Esophagus muscularis mucosa (tissue), 4 donors: ENCODE data around the gene C1QTNF1.

Source experiments
- EP300 ChIP-seq: sonication (generic); formaldehyde crosslinking; IDR thresholded peaks from one replicate; pipeline ENCODE4 v1.6.1; 2017; ENCODE audit warnings: antibody characterized with exemption
- POLR2A ChIP-seq: fragments of 450-650 bp; IDR thresholded peaks from one replicate; pipeline ENCODE4 v1.6.1; 2017; ENCODE audit warnings: antibody characterized with exemption, moderate library complexity, mild to moderate bottlenecking, low read depth
- POLR2AphosphoS5 ChIP-seq, 2 donors: sonication (generic); formaldehyde crosslinking; IDR thresholded peaks; one replicate each; pipeline ENCODE4 v1.6.1; 2017; ENCODE audit warnings: antibody characterized with exemption in 2 of 2
- TF ChIP-seq, protein P1 (sequence below), 3 experiments: fragments of 200-600 bp in 2 of 3; fragments of 450-650 bp in 1 of 3; sonication (generic) in 2 of 3; IDR thresholded peaks; one replicate each; pipeline ENCODE4 v1.5.1; 2017 to 2019; ENCODE audit warnings: antibody characterized with exemption in 3 of 3, mild to moderate bottlenecking in 2 of 3, moderate library complexity in 1 of 3

DNA sequence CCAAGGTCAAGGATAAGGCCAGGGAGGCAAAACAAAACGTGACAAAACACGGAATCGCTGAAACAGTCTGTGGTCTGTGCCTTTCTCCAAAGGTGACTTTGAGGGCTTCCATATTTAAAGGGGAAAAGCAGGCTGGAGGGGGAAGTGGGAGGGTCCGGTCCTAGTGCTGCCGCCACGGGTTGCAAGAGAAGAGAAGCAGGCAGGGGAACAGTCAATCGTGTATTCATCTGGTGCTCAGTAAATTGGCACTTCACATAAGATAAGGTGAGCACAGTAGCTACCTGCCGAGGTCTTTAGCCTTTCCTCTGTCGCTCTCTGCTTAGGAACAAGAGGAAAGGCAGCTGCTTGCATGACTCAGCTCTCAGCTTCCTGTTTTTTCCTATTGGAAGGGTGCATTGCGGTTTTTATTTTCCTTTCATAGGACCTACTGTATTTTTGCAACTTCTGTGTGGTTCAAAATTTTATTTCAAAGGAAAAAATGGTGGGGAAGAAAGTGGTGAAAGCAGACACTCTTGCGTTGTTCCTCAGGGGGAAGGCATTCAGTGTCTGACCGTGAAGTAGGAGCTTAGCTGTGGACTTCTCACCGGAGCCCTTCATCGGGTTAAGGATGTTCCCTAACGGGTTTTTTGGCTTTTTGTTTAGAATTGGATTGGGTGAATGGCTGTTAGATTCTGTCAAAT, 37.2 kb upstream of the C1QTNF1 start:
- TF ChIP-seq, protein P1, sequence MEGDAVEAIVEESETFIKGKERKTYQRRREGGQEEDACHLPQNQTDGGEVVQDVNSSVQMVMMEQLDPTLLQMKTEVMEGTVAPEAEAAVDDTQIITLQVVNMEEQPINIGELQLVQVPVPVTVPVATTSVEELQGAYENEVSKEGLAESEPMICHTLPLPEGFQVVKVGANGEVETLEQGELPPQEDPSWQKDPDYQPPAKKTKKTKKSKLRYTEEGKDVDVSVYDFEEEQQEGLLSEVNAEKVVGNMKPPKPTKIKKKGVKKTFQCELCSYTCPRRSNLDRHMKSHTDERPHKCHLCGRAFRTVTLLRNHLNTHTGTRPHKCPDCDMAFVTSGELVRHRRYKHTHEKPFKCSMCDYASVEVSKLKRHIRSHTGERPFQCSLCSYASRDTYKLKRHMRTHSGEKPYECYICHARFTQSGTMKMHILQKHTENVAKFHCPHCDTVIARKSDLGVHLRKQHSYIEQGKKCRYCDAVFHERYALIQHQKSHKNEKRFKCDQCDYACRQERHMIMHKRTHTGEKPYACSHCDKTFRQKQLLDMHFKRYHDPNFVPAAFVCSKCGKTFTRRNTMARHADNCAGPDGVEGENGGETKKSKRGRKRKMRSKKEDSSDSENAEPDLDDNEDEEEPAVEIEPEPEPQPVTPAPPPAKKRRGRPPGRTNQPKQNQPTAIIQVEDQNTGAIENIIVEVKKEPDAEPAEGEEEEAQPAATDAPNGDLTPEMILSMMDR (IDR thresholded peaks at IDR 0.05) = no peak
- TF ChIP-seq POLR2AphosphoS5 (IDR thresholded peaks at IDR 0.05) (peak; percentile 17 to 24), POLR2A (no peak), EP300 (no peak)
